Measurements from ENCODE around the gene AR. TPM values are rescaled to one million over a fixed set of nuclear protein-coding genes. Genes with fewer than 3 reads are reported as not detected.

AR gene
- total and polyA plus RNA-seq, 2 donors (not counting 3 experiments of a cell fraction or from before 2014, with no cell fraction given) = 9.3 to 16.0 TPM

DNA sequence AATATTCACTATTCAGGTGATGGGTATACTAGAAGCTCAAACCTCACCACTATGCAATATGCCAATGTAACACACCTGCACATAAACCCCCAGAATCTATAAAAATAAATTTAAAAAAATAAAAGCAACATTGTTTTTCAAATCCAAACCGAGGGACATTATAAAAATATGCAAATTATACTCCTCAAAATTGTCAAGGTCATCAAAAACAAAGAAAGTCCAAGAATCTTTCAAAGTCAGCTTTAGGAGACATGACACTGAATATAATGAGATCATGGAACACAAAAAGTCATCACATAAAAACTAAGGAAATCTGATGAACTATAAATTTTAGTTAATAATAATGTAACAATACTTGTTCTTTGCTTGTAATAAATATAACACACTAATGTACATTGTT is 43.2 kb upstream of the AR start:
- no peaks in the 10 kb centered on the region for H3K36me3 ChIP-seq (ENCODE audit: control insufficient read depth in 2 of 2, extremely low read depth in 1 of 2, insufficient read depth in 2 of 2, low read length in 2 of 2)
- H3K4me1 ChIP-seq (ENCODE audit: control insufficient read depth, extremely low read depth, insufficient read depth, low read length) = no peaks in the 10 kb centered on the region
- POLR2A ChIA-PET = no interaction called here
- no peaks in the 10 kb centered on the region for H3K79me2 ChIP-seq (ENCODE audit: control insufficient read depth, insufficient read depth, low read length)
- BruUV-seq (replicated peaks) = no TSS peak
- dilution Hi-C loops (cut with MboI; ENCODE audit: extremely low pct_ligation_motif_present, low sequenced_read_pairs) (no loop called here), intact Hi-C loops (cut with micrococcal nuclease) (no loop called here)
- FAIRE-seq = no peak
- no peaks in the 10 kb centered on the region for H3K27me3 ChIP-seq (ENCODE audit: control insufficient read depth in 2 of 2, insufficient read depth in 2 of 2, low read length in 2 of 2)
- H2AFZ ChIP-seq (ENCODE audit: low read depth, low read length) = no peak overlapping the region
- CTCF ChIA-PET = no interaction called here
- no peak overlapping the region for H3K9ac ChIP-seq (replicated peaks; ENCODE audit: extremely low read depth, insufficient read depth, low read length)
- H3K4me3 ChIP-seq (replicated peaks in 1 of 3; ENCODE audit: insufficient read depth in 1 of 3, low read depth in 1 of 3, low read length in 3 of 3) = no peak overlapping the region
- H3K27ac ChIP-seq (ENCODE audit: insufficient read depth, low read depth, low read length) = no peak overlapping the region
- no peak for TF ChIP-seq EZH2 (IDR thresholded peaks at IDR 0.05; ENCODE audit: borderline replicate concordance, low read depth, low read length, severe bottlenecking)
- TF ChIP-seq POLR2AphosphoS5 (IDR thresholded peaks at IDR 0.05; ENCODE audit: insufficient read depth, low read depth, low read length) = no peak
- TF ChIP-seq FOS (IDR thresholded peaks at IDR 0.05; ENCODE audit: borderline replicate concordance, insufficient read depth, low read length) = no peak
- TF ChIP-seq MAX (IDR thresholded peaks at IDR 0.05; ENCODE audit: insufficient read depth, insufficient read length) = no peak
- no peak for TF ChIP-seq POLR2A (IDR thresholded peaks at IDR 0.05; ENCODE audit: low read depth, low read length)
- TF ChIP-seq, protein P1, sequence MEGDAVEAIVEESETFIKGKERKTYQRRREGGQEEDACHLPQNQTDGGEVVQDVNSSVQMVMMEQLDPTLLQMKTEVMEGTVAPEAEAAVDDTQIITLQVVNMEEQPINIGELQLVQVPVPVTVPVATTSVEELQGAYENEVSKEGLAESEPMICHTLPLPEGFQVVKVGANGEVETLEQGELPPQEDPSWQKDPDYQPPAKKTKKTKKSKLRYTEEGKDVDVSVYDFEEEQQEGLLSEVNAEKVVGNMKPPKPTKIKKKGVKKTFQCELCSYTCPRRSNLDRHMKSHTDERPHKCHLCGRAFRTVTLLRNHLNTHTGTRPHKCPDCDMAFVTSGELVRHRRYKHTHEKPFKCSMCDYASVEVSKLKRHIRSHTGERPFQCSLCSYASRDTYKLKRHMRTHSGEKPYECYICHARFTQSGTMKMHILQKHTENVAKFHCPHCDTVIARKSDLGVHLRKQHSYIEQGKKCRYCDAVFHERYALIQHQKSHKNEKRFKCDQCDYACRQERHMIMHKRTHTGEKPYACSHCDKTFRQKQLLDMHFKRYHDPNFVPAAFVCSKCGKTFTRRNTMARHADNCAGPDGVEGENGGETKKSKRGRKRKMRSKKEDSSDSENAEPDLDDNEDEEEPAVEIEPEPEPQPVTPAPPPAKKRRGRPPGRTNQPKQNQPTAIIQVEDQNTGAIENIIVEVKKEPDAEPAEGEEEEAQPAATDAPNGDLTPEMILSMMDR (IDR thresholded peaks at IDR 0.05; ENCODE audit: extremely low read depth in 1 of 2, insufficient read depth in 1 of 2, low read depth in 1 of 2, low read length in 2 of 2) = no peak
- TF ChIP-seq GATA2 (IDR thresholded peaks at IDR 0.05; ENCODE audit: insufficient read depth, insufficient read length, low read depth, low read length) = no peak
- TF ChIP-seq MYC (IDR thresholded peaks at IDR 0.05; ENCODE audit: low read depth, low read length) = no peak
- no peak for TF ChIP-seq JUN (IDR thresholded peaks at IDR 0.05; ENCODE audit: borderline replicate concordance, insufficient read depth, insufficient read length, low read depth)
- H3K9me3 ChIP-seq (replicated peaks; ENCODE audit: control insufficient read depth, insufficient read depth, low read length) = no peaks in the 10 kb centered on the region
- H3K4me2 ChIP-seq (ENCODE audit: insufficient read depth, low read length) = no peak overlapping the region
- H3K9me1 ChIP-seq (replicated peaks; ENCODE audit: control insufficient read depth, extremely low read depth, insufficient read depth, low read length) = no peaks in the 10 kb centered on the region
- no peak for DNase-seq (ENCODE audit: low read depth, low spot score)
- H4K20me1 ChIP-seq (replicated peaks; ENCODE audit: control insufficient read depth, extremely low read depth, insufficient read depth, low read length) = no peaks in the 10 kb centered on the region
